ENCODE results near the gene FAHD2A. TPM values are rescaled to one million over a fixed set of nuclear protein-coding genes. Genes with fewer than 3 reads are reported as not detected.

FAHD2A gene
- total RNA-seq, 2 experiments from 2014 or later = 37.9 to 41.2 TPM

GRCh38 chr2:95361216-95361980 lies 41.1 kb upstream of the FAHD2A start:
- H3K4me3 Mint-ChIP-seq = no peak overlapping the region
- POLR2A ChIA-PET = no interaction called here
- no peaks in the 10 kb centered on the region for H3K36me3 Mint-ChIP-seq (ENCODE audit: low read depth)
- CTCF ChIA-PET = no interaction called here
- intact Hi-C loops (cut with DNase I, micrococcal nuclease) = no loop called here
- DNase-seq (no peak), ATAC-seq (no peak)
- H3K27me3 Mint-ChIP-seq = peaks cover 4% of the 10 kb centered on the region
- H3K27ac Mint-ChIP-seq = no peak overlapping the region
- H3K4me1 Mint-ChIP-seq = no peaks in the 10 kb centered on the region
- no peaks in the 10 kb centered on the region for H3K9me3 Mint-ChIP-seq (ENCODE audit: low read depth)

- Mint-ChIP-seq H3K4me1 (no peaks in the 10 kb centered on the region), H3K9me3 (ENCODE audit: low read depth) (no peaks in the 10 kb centered on the region), H3K27ac (no peak overlapping the region), H3K27me3 (peaks cover 4% of the 10 kb centered on the region), H3K4me3 (no peak overlapping the region), H3K36me3 (ENCODE audit: low read depth) (no peaks in the 10 kb centered on the region)
- ChIA-PET CTCF (interaction anchor here (1.5 kb wide), 2 partner anchors 15 to 17 kb away, joined by 4 to 5 read pairs; no protein-coding TSS in a partner anchor), POLR2A (no interaction called here)
- DNase-seq = no peak
- intact Hi-C loops (cut with DNase I, micrococcal nuclease) = no loop called here
- no peak for ATAC-seq
Observed at GRCh38 chr2:95362486-95362885, 40.0 kb upstream of the FAHD2A start.

GRCh38 chr2:95366514-95366913 lies 36.0 kb upstream of the FAHD2A start:
- no peaks in the 10 kb centered on the region for H3K4me1 Mint-ChIP-seq
- CTCF ChIA-PET = interaction anchor here (0.7 kb wide), 1 partner anchor 82 kb away, joined by 3 read pairs; no protein-coding TSS in a partner anchor
- POLR2A ChIA-PET = interaction anchor here (0.7 kb wide), 1 partner anchor 857 kb away, joined by 4 read pairs; no protein-coding TSS in a partner anchor
- ATAC-seq (no peak), DNase-seq (no peak)
- H3K4me3 Mint-ChIP-seq = no peak overlapping the region
- H3K36me3 Mint-ChIP-seq (ENCODE audit: low read depth) = no peaks in the 10 kb centered on the region
- no peak overlapping the region for H3K27ac Mint-ChIP-seq
- no peaks in the 10 kb centered on the region for H3K9me3 Mint-ChIP-seq (ENCODE audit: low read depth)
- intact Hi-C loops (cut with DNase I, micrococcal nuclease) = no loop called here
- peaks cover 7% of the 10 kb centered on the region for H3K27me3 Mint-ChIP-seq

- no peak for DNase-seq
- H3K4me1 Mint-ChIP-seq = no peaks in the 10 kb centered on the region
- no peak for ATAC-seq
- H3K9me3 Mint-ChIP-seq (ENCODE audit: low read depth) = no peaks in the 10 kb centered on the region
- H3K27me3 Mint-ChIP-seq = peaks cover 17% of the 10 kb centered on the region
- ChIA-PET POLR2A (no interaction called here), CTCF (no interaction called here)
- no peak overlapping the region for H3K4me3 Mint-ChIP-seq
- H3K27ac Mint-ChIP-seq = no peak overlapping the region
- no peaks in the 10 kb centered on the region for H3K36me3 Mint-ChIP-seq (ENCODE audit: low read depth)
- intact Hi-C loops (cut with DNase I, micrococcal nuclease) = no loop called here
Observed at GRCh38 chr2:95372216-95372829, 30.2 kb upstream of the FAHD2A start.

- H3K27me3 Mint-ChIP-seq = peaks cover 17% of the 10 kb centered on the region
- H3K9me3 Mint-ChIP-seq (ENCODE audit: low read depth) = no peaks in the 10 kb centered on the region
- no peaks in the 10 kb centered on the region for H3K4me1 Mint-ChIP-seq
- H3K4me3 Mint-ChIP-seq = no peak overlapping the region
- H3K36me3 Mint-ChIP-seq (ENCODE audit: low read depth) = no peaks in the 10 kb centered on the region
- no peak overlapping the region for H3K27ac Mint-ChIP-seq
- CTCF ChIA-PET = interaction anchor here (0.6 kb wide), 1 partner anchor 175 kb away, joined by 3 read pairs; no protein-coding TSS in a partner anchor
- ATAC-seq = no peak
- intact Hi-C loops (cut with DNase I, micrococcal nuclease) = no loop called here
- POLR2A ChIA-PET = no interaction called here
- no peak for DNase-seq
Observed at GRCh38 chr2:95372845-95373244, 29.7 kb upstream of the FAHD2A start.

- Mint-ChIP-seq H3K4me1 (no peaks in the 10 kb centered on the region), H3K4me3 (no peak overlapping the region), H3K36me3 (ENCODE audit: low read depth) (no peaks in the 10 kb centered on the region), H3K9me3 (ENCODE audit: low read depth) (no peaks in the 10 kb centered on the region), H3K27me3 (peaks cover 13% of the 10 kb centered on the region), H3K27ac (no peak overlapping the region)
- POLR2A ChIA-PET = no interaction called here
- intact Hi-C loops (cut with DNase I, micrococcal nuclease) = no loop called here
- ATAC-seq (no peak), DNase-seq (no peak)
- CTCF ChIA-PET = interaction anchor here (0.6 kb wide), 1 partner anchor 15 kb away, joined by 3 read pairs; no protein-coding TSS in a partner anchor
Observed at GRCh38 chr2:95374029-95374428, 28.5 kb upstream of the FAHD2A start.

- Mint-ChIP-seq H3K4me1 (no peaks in the 10 kb centered on the region), H3K4me3 (no peak overlapping the region), H3K9me3 (ENCODE audit: low read depth) (no peaks in the 10 kb centered on the region), H3K36me3 (ENCODE audit: low read depth) (no peaks in the 10 kb centered on the region), H3K27me3 (peaks cover 12% of the 10 kb centered on the region), H3K27ac (no peak overlapping the region)
- CTCF ChIA-PET = no interaction called here
- intact Hi-C loops (cut with DNase I, micrococcal nuclease) = no loop called here
- POLR2A ChIA-PET = no interaction called here
- DNase-seq = no peak
- no peak for ATAC-seq
Observed at GRCh38 chr2:95374451-95374920, 28.0 kb upstream of the FAHD2A start.

- Mint-ChIP-seq H3K27me3 (peaks cover 16% of the 10 kb centered on the region), H3K27ac (no peak overlapping the region), H3K4me1 (no peaks in the 10 kb centered on the region), H3K36me3 (ENCODE audit: low read depth) (no peaks in the 10 kb centered on the region), H3K9me3 (ENCODE audit: low read depth) (no peaks in the 10 kb centered on the region), H3K4me3 (no peak overlapping the region)
- DNase-seq (no peak), ATAC-seq (no peak)
- intact Hi-C loops (cut with DNase I, micrococcal nuclease) = no loop called here
- POLR2A ChIA-PET = no interaction called here
- CTCF ChIA-PET = no interaction called here
Observed at GRCh38 chr2:95374921-95375471, 27.5 kb upstream of the FAHD2A start.

GRCh38 chr2:95375532-95376150 lies 26.9 kb upstream of the FAHD2A start:
- intact Hi-C loops (cut with DNase I, micrococcal nuclease) = no loop called here
- ATAC-seq (no peak), DNase-seq (no peak)
- ChIA-PET CTCF (interaction anchor here (1.3 kb wide), 1 partner anchor 11 kb away, joined by 4 read pairs; no protein-coding TSS in a partner anchor), POLR2A (no interaction called here)
- H3K27ac Mint-ChIP-seq = no peak overlapping the region
- H3K9me3 Mint-ChIP-seq (ENCODE audit: low read depth) = no peaks in the 10 kb centered on the region
- no peaks in the 10 kb centered on the region for H3K4me1 Mint-ChIP-seq
- no peak overlapping the region for H3K4me3 Mint-ChIP-seq
- H3K36me3 Mint-ChIP-seq (ENCODE audit: low read depth) = no peaks in the 10 kb centered on the region
- H3K27me3 Mint-ChIP-seq = peaks cover 16% of the 10 kb centered on the region

- CTCF ChIA-PET = interaction anchor here (1.3 kb wide), 1 partner anchor 11 kb away, joined by 4 read pairs; no protein-coding TSS in a partner anchor
- Mint-ChIP-seq H3K4me1 (no peaks in the 10 kb centered on the region), H3K4me3 (no peak overlapping the region), H3K27me3 (peaks cover 16% of the 10 kb centered on the region), H3K36me3 (ENCODE audit: low read depth) (no peaks in the 10 kb centered on the region), H3K27ac (no peak overlapping the region), H3K9me3 (ENCODE audit: low read depth) (no peaks in the 10 kb centered on the region)
- no peak for DNase-seq
- intact Hi-C loops (cut with DNase I, micrococcal nuclease) = no loop called here
- POLR2A ChIA-PET = no interaction called here
- no peak for ATAC-seq
Observed at GRCh38 chr2:95376311-95377215, 25.9 kb upstream of the FAHD2A start.

Measured in activated CD4-positive, alpha-beta T cell treated with anti-CD3 and anti-CD28 coated beads for 36 hours (primary cell).